Activated CD4-positive, alpha-beta T cell treated with anti-CD3 and anti-CD28 coated beads for 36 hours (primary cell): Measurements from ENCODE around the gene CXCR3. TPM values are rescaled to one million over a fixed set of nuclear protein-coding genes. Genes with fewer than 3 reads are reported as not detected.

Experiments
- ATAC-seq: fragments of 200-7000 bp; cut with Tn5 transposase; one replicate; pipeline ENCODE4 v1.10.0; 2021; ENCODE audit warnings: mild to moderate bottlenecking, moderate library complexity
- CTCF ChIA-PET: fragments of 350-600 bp; sonication (Branson Sonifier 250); formaldehyde crosslinking; loops from one replicate; lab custom pipeline; 2021; ENCODE audit warnings: antibody characterized with exemption; lab: Charles Lee
- POLR2A ChIA-PET: fragments of 350-600 bp; sonication (Branson Sonifier 250); formaldehyde crosslinking; loops from one replicate; lab custom pipeline; 2021; ENCODE audit warnings: antibody characterized with exemption, inconsistent platforms; lab: Charles Lee
- DNase-seq: peaks from one replicate; pipeline ENCODE4 v3.0.0-alpha.2; 2020
- H3K27ac Mint-ChIP-seq: one replicate; pipeline ENCODE4 v1.8.0; 2021; ENCODE audit warnings: mixed read lengths
- H3K27me3 Mint-ChIP-seq: one replicate; pipeline ENCODE4 v1.8.0; 2021; ENCODE audit warnings: mixed read lengths
- H3K36me3 Mint-ChIP-seq: one replicate; pipeline ENCODE4 v1.8.0; 2021; ENCODE audit warnings: low read depth, mixed read lengths
- H3K4me1 Mint-ChIP-seq: one replicate; pipeline ENCODE4 v1.8.0; 2021; ENCODE audit warnings: mixed read lengths
- H3K4me3 Mint-ChIP-seq: one replicate; pipeline ENCODE4 v1.8.0; 2021; ENCODE audit warnings: mild to moderate bottlenecking, moderate library complexity, mixed read lengths
- H3K9me3 Mint-ChIP-seq: one replicate; pipeline ENCODE4 v1.8.0; 2021; ENCODE audit warnings: low read depth, mixed read lengths
- intact Hi-C, 2 experiments: fragments of 100-400 bp; cut with DNase I in 1 of 2; cut with micrococcal nuclease in 1 of 2; formaldehyde crosslinking; loops; one replicate each; pipeline versions ENCODE4 v1.14.2 to v1.15.1; 2022 to 2024; cut with DNase I, micrococcal nuclease
- total RNA-seq, 2 experiments: library from RNA; stranded (reverse); gene quantifications; one replicate each; pipeline ENCODE4 v1.2.3, GENCODE V29; 2021

Gene CXCR3
- total RNA-seq, 2 experiments from 2014 or later = 17.5 to 20.1 TPM

- Mint-ChIP-seq H3K27me3 (no peaks in the 10 kb centered on the region), H3K4me3 (no peak overlapping the region), H3K36me3 (no peaks in the 10 kb centered on the region), H3K9me3 (no peaks in the 10 kb centered on the region), H3K27ac (peak overlapping the region; percentile 88), H3K4me1 (no peaks in the 10 kb centered on the region)
- ChIA-PET POLR2A (interaction anchor here (0.6 kb wide), 1 partner anchor 15 kb away, joined by 4 read pairs; no protein-coding TSS in a partner anchor), CTCF (interaction anchor here (2.2 kb wide), 1 partner anchor 18 kb away, joined by 6 read pairs; no protein-coding TSS in a partner anchor)
- intact Hi-C loops = loop anchor here in 1 of 2 experiments (1.0 kb wide), 1 partner anchor 14 kb away; no protein-coding TSS in a partner anchor
- DNase-seq = peak; percentile 27
- peak; percentile 55 for ATAC-seq
Measured at GRCh38 chrX:71637253-71637618, 18.9 kb upstream of the CXCR3 start.

GRCh38 chrX:71636438-71637252 is 18.3 kb upstream of the CXCR3 start:
- ATAC-seq (peak; percentile 68), DNase-seq (peak; percentile 34)
- no peaks in the 10 kb centered on the region for H3K9me3 Mint-ChIP-seq
- H3K27me3 Mint-ChIP-seq = no peaks in the 10 kb centered on the region
- peak overlapping the region; percentile 88 for H3K27ac Mint-ChIP-seq
- ChIA-PET POLR2A (interaction anchor here (0.6 kb wide), 2 partner anchors 16 to 18 kb away, joined by 4 read pairs; partner anchors contain the start of gene CXCR3), CTCF (interaction anchor here (2.2 kb wide), 1 partner anchor 17 kb away, joined by 6 read pairs; no protein-coding TSS in a partner anchor)
- no peak overlapping the region for H3K4me3 Mint-ChIP-seq
- H3K36me3 Mint-ChIP-seq = no peaks in the 10 kb centered on the region
- intact Hi-C loops = loop anchor here in 1 of 2 experiments (1.0 kb wide), 1 partner anchor 13 kb away; no protein-coding TSS in a partner anchor
- no peaks in the 10 kb centered on the region for H3K4me1 Mint-ChIP-seq

DNA sequence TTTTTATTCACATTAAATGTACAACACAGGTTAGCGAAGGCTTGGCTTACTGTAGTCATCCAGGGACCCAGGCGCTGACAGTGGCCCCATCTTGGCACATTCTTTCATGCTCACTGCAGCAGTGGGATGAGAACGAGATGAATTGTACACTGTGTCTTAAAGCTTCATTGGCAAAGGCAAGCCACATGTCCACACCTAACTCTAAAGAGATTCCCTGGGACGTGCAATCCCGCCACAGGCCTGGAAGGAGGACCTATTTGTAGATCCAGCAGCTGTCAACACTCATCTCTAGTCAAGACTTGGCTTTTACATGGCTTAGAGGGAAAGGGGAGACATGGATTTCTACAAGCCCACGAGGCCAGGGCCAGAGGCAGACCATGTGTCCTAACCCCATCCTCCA is 16.1 kb upstream of the CXCR3 start:
- Mint-ChIP-seq H3K27ac (no peak overlapping the region), H3K36me3 (no peaks in the 10 kb centered on the region), H3K4me3 (no peak overlapping the region), H3K4me1 (no peaks in the 10 kb centered on the region), H3K27me3 (no peaks in the 10 kb centered on the region), H3K9me3 (no peaks in the 10 kb centered on the region)
- ATAC-seq = no peak
- ChIA-PET POLR2A (no interaction called here), CTCF (interaction anchor here (1.0 kb wide), 1 partner anchor 16 kb away, joined by 4 read pairs; no protein-coding TSS in a partner anchor)
- intact Hi-C loops = no loop called here
- DNase-seq = no peak

GRCh38 chrX:71632923-71633657 is 14.8 kb upstream of the CXCR3 start:
- ChIA-PET POLR2A (no interaction called here), CTCF (interaction anchor here (0.6 kb wide), 1 partner anchor 19 kb away, joined by 3 read pairs; no protein-coding TSS in a partner anchor)
- DNase-seq = no peak
- H3K9me3 Mint-ChIP-seq = no peaks in the 10 kb centered on the region
- no peak overlapping the region for H3K4me3 Mint-ChIP-seq
- H3K27me3 Mint-ChIP-seq = no peaks in the 10 kb centered on the region
- intact Hi-C loops = no loop called here
- no peak for ATAC-seq
- H3K4me1 Mint-ChIP-seq = no peaks in the 10 kb centered on the region
- H3K36me3 Mint-ChIP-seq = no peaks in the 10 kb centered on the region
- H3K27ac Mint-ChIP-seq = no peak overlapping the region

DNA sequence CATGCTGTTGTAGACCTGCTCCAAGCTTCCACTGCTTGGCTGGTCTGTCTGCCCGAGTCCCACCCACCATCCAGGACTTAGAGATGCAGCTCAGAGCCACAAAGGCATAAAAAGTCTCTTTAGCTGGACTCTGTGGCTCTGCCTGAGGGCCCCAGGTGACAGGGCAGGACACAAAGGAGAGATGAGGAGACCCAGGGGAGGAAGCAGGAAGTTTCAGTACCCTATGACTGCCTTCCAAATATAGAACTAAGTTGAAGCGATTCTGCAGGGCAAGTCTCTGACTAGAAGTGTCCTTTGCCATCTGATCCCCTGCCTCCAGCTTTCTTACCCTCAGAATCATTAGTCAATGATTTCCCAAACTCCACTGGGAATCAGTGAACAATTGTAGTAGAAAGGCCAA is 11.2 kb upstream of the CXCR3 start:
- ChIA-PET POLR2A (no interaction called here), CTCF (no interaction called here)
- H3K4me3 Mint-ChIP-seq = no peak overlapping the region
- intact Hi-C loops = no loop called here
- no peaks in the 10 kb centered on the region for H3K4me1 Mint-ChIP-seq
- H3K36me3 Mint-ChIP-seq = no peaks in the 10 kb centered on the region
- ATAC-seq (no peak), DNase-seq (no peak)
- no peaks in the 10 kb centered on the region for H3K27me3 Mint-ChIP-seq
- no peaks in the 10 kb centered on the region for H3K9me3 Mint-ChIP-seq
- no peak overlapping the region for H3K27ac Mint-ChIP-seq

- DNase-seq (no peak), ATAC-seq (no peak)
- Mint-ChIP-seq H3K27ac (no peak overlapping the region), H3K27me3 (no peaks in the 10 kb centered on the region), H3K4me3 (no peak overlapping the region), H3K36me3 (no peaks in the 10 kb centered on the region), H3K4me1 (peaks cover 12% of the 10 kb centered on the region), H3K9me3 (no peaks in the 10 kb centered on the region)
- ChIA-PET POLR2A (no interaction called here), CTCF (no interaction called here)
- intact Hi-C loops = no loop called here
Measured at GRCh38 chrX:71627588-71628404, 9.5 kb upstream of the CXCR3 start.

DNA sequence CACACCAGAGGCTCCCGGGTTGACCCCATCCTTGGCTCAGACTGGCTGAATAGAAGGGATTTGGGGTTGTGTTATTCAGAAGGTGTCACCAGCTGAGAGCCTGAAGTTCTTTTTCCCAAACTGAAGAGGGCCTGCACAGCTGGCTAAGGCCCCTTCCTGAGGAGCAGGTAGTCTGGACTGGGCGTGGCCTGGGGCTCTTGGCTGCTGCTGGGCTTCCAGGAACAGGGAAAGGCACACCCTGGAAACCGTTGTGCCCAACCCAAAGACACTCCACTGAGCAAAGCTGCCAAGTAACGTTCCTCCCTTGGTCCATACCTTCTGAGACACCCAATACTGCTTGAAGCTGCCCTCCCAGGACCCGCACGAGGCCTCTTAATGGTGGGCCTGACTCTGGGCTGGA is 8.3 kb upstream of the CXCR3 start:
- Mint-ChIP-seq H3K36me3 (no peaks in the 10 kb centered on the region), H3K4me3 (no peak overlapping the region), H3K27me3 (no peaks in the 10 kb centered on the region), H3K27ac (no peak overlapping the region), H3K4me1 (peaks cover 24% of the 10 kb centered on the region), H3K9me3 (no peaks in the 10 kb centered on the region)
- CTCF ChIA-PET = no interaction called here
- POLR2A ChIA-PET = interaction anchor here (0.6 kb wide), 1 partner anchor 11 kb away, joined by 4 read pairs; no protein-coding TSS in a partner anchor
- DNase-seq = no peak
- no peak for ATAC-seq
- intact Hi-C loops = no loop called here

DNA sequence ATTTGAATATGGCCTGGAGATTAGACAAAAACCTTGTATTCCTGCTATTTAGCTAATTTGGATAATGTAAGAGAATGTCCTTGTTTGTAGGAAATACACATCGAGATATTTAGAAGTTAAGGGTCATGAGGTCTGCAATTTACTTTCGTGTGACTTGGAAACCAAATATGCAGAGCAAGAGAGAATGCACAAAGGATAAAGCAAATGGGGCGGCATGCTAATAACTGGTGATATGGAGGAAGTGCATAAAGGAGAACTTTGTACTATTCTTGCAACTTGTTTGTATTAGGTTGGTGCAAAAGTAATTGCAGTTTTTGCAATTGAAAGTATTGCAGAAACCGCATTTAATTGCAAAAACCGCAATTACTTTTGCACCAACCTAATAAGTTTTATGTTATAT is 7.2 kb upstream of the CXCR3 start:
- POLR2A ChIA-PET = no interaction called here
- Mint-ChIP-seq H3K9me3 (no peaks in the 10 kb centered on the region), H3K4me3 (no peak overlapping the region), H3K27me3 (no peaks in the 10 kb centered on the region), H3K27ac (no peak overlapping the region), H3K4me1 (peaks cover 31% of the 10 kb centered on the region), H3K36me3 (no peaks in the 10 kb centered on the region)
- no peak for ATAC-seq
- no peak for DNase-seq
- CTCF ChIA-PET = interaction anchor here (2.3 kb wide), 1 partner anchor 10 kb away, joined by 8 read pairs; no protein-coding TSS in a partner anchor
- intact Hi-C loops = no loop called here

DNA sequence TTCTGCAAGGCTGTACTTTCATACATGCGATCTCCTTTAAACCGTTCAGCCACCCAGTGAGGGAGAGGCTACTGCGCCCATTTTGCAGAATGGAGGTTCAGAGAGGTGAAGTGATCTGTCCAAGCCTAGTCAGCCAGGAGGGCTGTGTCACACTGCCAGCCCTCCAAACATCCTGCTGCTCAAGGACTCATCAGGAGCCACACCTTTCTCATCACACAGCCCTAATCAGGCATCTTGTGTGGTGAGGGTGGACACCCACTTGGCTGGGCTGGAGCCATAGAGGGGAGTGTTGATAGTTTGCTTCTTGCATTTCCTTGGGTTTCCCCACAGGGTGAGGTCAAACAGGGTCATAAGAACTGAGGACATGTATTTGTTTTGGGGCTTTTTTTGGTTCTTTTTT is 5.4 kb upstream of the CXCR3 start:
- peaks cover 2% of the 10 kb centered on the region for H3K36me3 Mint-ChIP-seq
- H3K4me1 Mint-ChIP-seq = peaks cover 47% of the 10 kb centered on the region
- intact Hi-C loops = loop anchor here in 1 of 2 experiments (1.0 kb wide), 1 partner anchor 14 kb away; no protein-coding TSS in a partner anchor
- POLR2A ChIA-PET = interaction anchor here (0.9 kb wide), 1 partner anchor 341 kb away, joined by 3 read pairs; the partner anchor contains the start of gene NONO
- H3K4me3 Mint-ChIP-seq = peak overlapping the region; percentile 49
- DNase-seq (peak; percentile 30), ATAC-seq (peak; percentile 12)
- CTCF ChIA-PET = interaction anchor here (0.5 to 2.3 kb wide), 2 partner anchors 8 to 115 kb away, joined by 3 to 8 read pairs; no protein-coding TSS in a partner anchor
- H3K27ac Mint-ChIP-seq = peak overlapping the region; percentile 94
- H3K27me3 Mint-ChIP-seq = no peaks in the 10 kb centered on the region
- H3K9me3 Mint-ChIP-seq = no peaks in the 10 kb centered on the region

DNA sequence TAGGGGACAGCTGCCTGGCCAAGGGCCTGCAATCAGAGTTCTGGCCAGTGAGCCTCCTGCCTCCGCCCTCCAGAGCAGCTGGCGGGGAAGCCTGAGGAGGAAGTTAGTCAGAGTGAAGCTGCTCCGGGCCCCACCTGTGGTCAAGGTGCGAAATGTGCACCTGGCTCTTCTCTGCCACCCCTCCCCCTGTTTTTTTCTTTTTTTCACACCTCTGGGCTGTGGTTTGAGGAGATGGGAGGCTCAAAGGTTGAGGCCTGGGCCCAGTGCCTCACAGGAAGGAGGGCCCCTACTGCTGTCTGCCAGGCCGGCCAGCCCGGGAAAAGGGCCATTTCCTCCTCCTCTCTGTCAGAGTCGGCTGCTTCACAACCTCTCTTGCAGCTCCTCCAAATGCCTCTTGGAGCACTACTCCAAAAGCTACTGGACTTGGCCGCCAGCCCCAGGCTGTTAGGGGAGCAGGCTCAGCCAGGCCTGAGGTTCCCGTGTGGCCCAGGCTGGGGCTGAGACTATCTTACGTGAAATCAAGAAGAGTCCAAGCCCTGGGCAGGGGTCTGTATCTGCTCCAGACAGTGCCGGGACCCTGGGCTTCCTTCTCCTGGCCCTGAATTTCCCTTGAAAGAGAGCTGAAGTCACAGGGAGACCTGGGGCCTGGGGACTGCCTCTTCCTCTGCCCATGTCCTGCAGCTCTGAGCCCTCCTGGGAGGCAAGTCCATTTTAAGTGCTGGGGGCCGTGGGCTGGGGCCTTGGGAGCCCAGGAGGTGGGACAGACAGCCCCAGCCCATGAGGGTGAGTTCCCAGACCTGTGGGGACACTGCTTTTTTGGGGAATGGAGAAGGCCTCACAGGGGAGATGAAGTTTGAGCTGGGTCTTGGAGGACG is 4.5 kb upstream of the CXCR3 start:
- Mint-ChIP-seq H3K27me3 (no peaks in the 10 kb centered on the region), H3K36me3 (peaks cover 4% of the 10 kb centered on the region), H3K27ac (peak overlapping the region; percentile 94), H3K9me3 (no peaks in the 10 kb centered on the region), H3K4me1 (peaks cover 56% of the 10 kb centered on the region), H3K4me3 (peak overlapping the region; percentile 49)
- intact Hi-C loops = loop anchor here (1.0 kb wide), 3 partner anchors 14 to 91 kb away; no protein-coding TSS in a partner anchor
- ATAC-seq (peak; percentile 53), DNase-seq (peak; percentile 83)
- CTCF ChIA-PET = interaction anchor here (0.5 to 1.2 kb wide), 3 partner anchors 91 to 222 kb away, joined by 3 to 5 read pairs (median 3); no protein-coding TSS in a partner anchor
- POLR2A ChIA-PET = interaction anchor here (0.6 to 0.9 kb wide), 2 partner anchors 25 to 340 kb away, joined by 3 read pairs; partner anchors contain the start of gene NONO
